CD14-positive monocyte (primary cell): ENCODE data around the gene ACSF2. TPM values are rescaled to one million over a fixed set of nuclear protein-coding genes. Genes with fewer than 3 reads are reported as not detected.
A peak's percentile ranks its signal among the peaks of the same experiment; 100 is the strongest.

Experiments used
- DNase-seq, 3 donors: peaks; one replicate each; pipeline ENCODE4 v3.0.0-alpha.2; 2011 to 2022
- H2AFZ ChIP-seq: 2 replicates; pipeline ENCODE4 v1.6.0; 2012; ENCODE audit warnings: mild to moderate bottlenecking, low read depth, low read length, inconsistent platforms; ENCODE audit not compliant: insufficient read depth, poor library complexity, severe bottlenecking
- H3K27ac ChIP-seq, 2 donors: 1 replicate in 1 of 2; 2 replicates in 1 of 2; pipeline ENCODE4 v1.5.1; 2012 to 2013; ENCODE audit warnings: low read length in 2 of 2, control low read depth in 1 of 2, inconsistent platforms in 1 of 2, low read depth in 1 of 2, mild to moderate bottlenecking in 1 of 2
- H3K27me3 ChIP-seq, 2 donors: one replicate each; pipeline versions ENCODE4 v1.6.0 to v1.6.1; 2011 to 2013; ENCODE audit warnings: low read length in 2 of 2; ENCODE audit not compliant: control insufficient read depth in 2 of 2, insufficient read depth in 2 of 2
- H3K36me3 ChIP-seq, 2 donors: replicated peaks in 1 of 2; 1 replicate in 1 of 2; 2 replicates in 1 of 2; pipeline versions ENCODE4 v1.5.1 to v1.6.1; 2012 to 2013; ENCODE audit warnings: low read length in 2 of 2, control low read depth in 1 of 2, inconsistent platforms in 1 of 2, mild to moderate bottlenecking in 1 of 2; ENCODE audit not compliant: insufficient read depth in 2 of 2, control insufficient read depth in 1 of 2
- H3K4me1 ChIP-seq, 2 donors: 1 replicate in 1 of 2; 2 replicates in 1 of 2; pipeline versions ENCODE4 v1.5.1 to v1.6.1; 2012 to 2013; ENCODE audit warnings: low read length in 2 of 2, control low read depth in 1 of 2, inconsistent platforms in 1 of 2, mild to moderate bottlenecking in 1 of 2, moderate library complexity in 1 of 2; ENCODE audit not compliant: insufficient read depth in 2 of 2, control insufficient read depth in 1 of 2
- H3K4me2 ChIP-seq: replicated peaks from 2 replicates; pipeline ENCODE3; 2012; ENCODE audit warnings: low read length, moderate library complexity, mild to moderate bottlenecking; ENCODE audit not compliant: poor library complexity, severe bottlenecking; ENCODE audit errors: extremely low read depth
- H3K4me3 ChIP-seq, 3 experiments: fragments of 200-600 bp in 1 of 3; sonication (generic) in 1 of 3; replicated peaks in 1 of 3; 1 replicate in 2 of 3; 2 replicates in 1 of 3; pipeline ENCODE4 v1.5.1; 2011 to 2013; ENCODE audit warnings: low read length in 3 of 3, mild to moderate bottlenecking in 3 of 3, control low read depth in 2 of 3, low read depth in 2 of 3, inconsistent platforms in 1 of 3, moderate library complexity in 1 of 3
- H3K79me2 ChIP-seq: 2 replicates; pipeline ENCODE4 v1.6.0; 2012; ENCODE audit warnings: mild to moderate bottlenecking, control low read depth, inconsistent platforms, low read length, moderate library complexity; ENCODE audit not compliant: insufficient read depth
- H3K9ac ChIP-seq: 2 replicates; pipeline ENCODE4 v1.6.0; 2017; ENCODE audit warnings: low read length, mild to moderate bottlenecking; ENCODE audit not compliant: insufficient read depth, poor library complexity, severe bottlenecking
- H3K9me3 ChIP-seq, 2 donors: replicated peaks in 1 of 2; 1 replicate in 1 of 2; 2 replicates in 1 of 2; pipeline versions ENCODE4 v1.5.1 to v1.6.1; 2012 to 2013; ENCODE audit warnings: low read length in 2 of 2, control low read depth in 1 of 2; ENCODE audit not compliant: control insufficient read depth in 1 of 2, insufficient read depth in 1 of 2
- H4K20me1 ChIP-seq: 2 replicates; pipeline ENCODE4 v1.6.0; 2012; ENCODE audit warnings: mild to moderate bottlenecking, low read length, control low read depth, moderate library complexity; ENCODE audit not compliant: insufficient read depth
- H3K27ac Mint-ChIP-seq, 7 donors: one replicate each; pipeline ENCODE4 v1.8.0; 2020; ENCODE audit warnings: mild to moderate bottlenecking in 7 of 7, mixed read lengths in 7 of 7, moderate library complexity in 6 of 7, inconsistent platforms in 2 of 7
- H3K27me3 Mint-ChIP-seq, 3 donors: one replicate each; pipeline ENCODE4 v1.8.0; 2021 to 2022; ENCODE audit warnings: low read depth in 3 of 3, mild to moderate bottlenecking in 3 of 3, mixed read lengths in 3 of 3, moderate library complexity in 3 of 3, inconsistent platforms in 1 of 3
- H3K36me3 Mint-ChIP-seq, 2 donors: one replicate each; pipeline ENCODE4 v1.8.0; 2020; ENCODE audit warnings: mixed read lengths in 2 of 2, inconsistent platforms in 1 of 2, mild to moderate bottlenecking in 1 of 2
- H3K4me1 Mint-ChIP-seq: one replicate; pipeline ENCODE4 v1.8.0; 2020; ENCODE audit warnings: mild to moderate bottlenecking, mixed read lengths
- H3K4me3 Mint-ChIP-seq, 2 donors: one replicate each; pipeline ENCODE4 v1.8.0; 2020; ENCODE audit warnings: mild to moderate bottlenecking in 2 of 2, mixed read lengths in 2 of 2, moderate library complexity in 1 of 2
- H3K9me3 Mint-ChIP-seq, 7 donors: one replicate each; pipeline ENCODE4 v1.8.0; 2020 to 2022; ENCODE audit warnings: mixed read lengths in 7 of 7, mild to moderate bottlenecking in 6 of 7, moderate library complexity in 6 of 7, inconsistent platforms in 2 of 7
- WGBS: methylation state at CpG from one replicate; pipeline ENCODE4 v1.1.5; 2013; ENCODE audit warnings: missing lambda C conversion rate; ENCODE audit not compliant: insufficient coverage; 5-methylcytosine and 5-hydroxymethylcytosine counted together
- intact Hi-C, 2 donors: fragments of 100-400 bp; cut with micrococcal nuclease; formaldehyde crosslinking; loops; one replicate each; pipeline versions ENCODE4 v1.15.0 to v1.15.1; 2023
- polyA plus RNA-seq, 3 donors: library from polyadenylated mRNA; depleted of rRNA in 1 of 3; unstranded in 2 of 3; stranded (reverse) in 1 of 3; fragments of 300-500 nt in 2 of 3; fragments of >200 nt in 1 of 3; fragmentation: Illumina TruSeq in 2 of 3; gene quantifications; 1 replicate in 2 of 3; 2 replicates in 1 of 3; pipeline ENCODE4 v1.2.3, GENCODE V29; 2012 to 2021
- TF ChIP-seq, protein P1 (sequence below): fragments of 200-600 bp; IDR thresholded peaks from one replicate; pipeline ENCODE4 v1.8.0; 2022; ENCODE audit warnings: antibody characterized with exemption, mild to moderate bottlenecking

The ACSF2 gene
- polyA plus RNA-seq, 3 donors: 2.8 to 24.4 (median 5.5) TPM

DNA sequence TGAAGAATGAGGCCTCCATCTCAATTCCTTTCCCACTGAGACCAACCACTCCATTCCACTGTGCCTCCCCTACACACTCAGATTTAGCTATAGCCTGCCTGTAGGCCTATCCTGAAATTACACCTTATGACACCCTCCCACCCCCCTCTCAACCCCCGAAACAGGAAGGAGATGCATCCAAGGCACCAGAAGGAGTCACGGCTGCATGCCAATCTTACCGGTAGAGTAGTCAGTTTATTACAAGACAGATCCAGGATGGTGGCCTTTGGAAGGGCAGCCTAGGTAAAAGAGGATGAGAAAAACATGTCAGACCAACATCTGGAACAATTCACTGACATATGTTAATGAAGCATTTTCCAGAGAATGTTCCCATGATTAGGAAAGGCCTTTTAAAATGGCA is 31.3 kb upstream of the ACSF2 start:
- intact Hi-C loops: no loop called here
- Mint-ChIP-seq H3K4me3 (no peak overlapping the region), H3K27ac (peak overlapping the region in 3 of 7 donors; percentile 13 to 46 (median 29)), H3K36me3 (peaks cover 55 to 59% of the 10 kb centered on the region in 2 donors), H3K9me3 (peaks cover 0 to 6% (median 2%) of the 10 kb centered on the region in 7 donors), H3K27me3 (peaks cover 0 to 6% (median 0%) of the 10 kb centered on the region in 3 donors), H3K4me1 (peaks cover 33% of the 10 kb centered on the region)
- H3K79me2 ChIP-seq: peaks cover 55% of the 10 kb centered on the region
- H3K27me3 ChIP-seq: no peaks in the 10 kb centered on the region
- no peak for DNase-seq
- H3K27ac ChIP-seq: peak overlapping the region in 1 of 2 donors; percentile 13
- peaks cover 53 to 55% of the 10 kb centered on the region in 2 donors for H3K36me3 ChIP-seq
- no CpG with 5 or more reads among the region's 3 CpGs for whole genome bisulfite sequencing
- no peak overlapping the region for H3K9ac ChIP-seq
- peaks cover 62% of the 10 kb centered on the region for H4K20me1 ChIP-seq
- H3K4me2 ChIP-seq: no peak overlapping the region
- no peak overlapping the region for H3K4me3 ChIP-seq
- no peak overlapping the region for H2AFZ ChIP-seq
- no peaks in the 10 kb centered on the region for H3K9me3 ChIP-seq
- TF ChIP-seq, protein P1, sequence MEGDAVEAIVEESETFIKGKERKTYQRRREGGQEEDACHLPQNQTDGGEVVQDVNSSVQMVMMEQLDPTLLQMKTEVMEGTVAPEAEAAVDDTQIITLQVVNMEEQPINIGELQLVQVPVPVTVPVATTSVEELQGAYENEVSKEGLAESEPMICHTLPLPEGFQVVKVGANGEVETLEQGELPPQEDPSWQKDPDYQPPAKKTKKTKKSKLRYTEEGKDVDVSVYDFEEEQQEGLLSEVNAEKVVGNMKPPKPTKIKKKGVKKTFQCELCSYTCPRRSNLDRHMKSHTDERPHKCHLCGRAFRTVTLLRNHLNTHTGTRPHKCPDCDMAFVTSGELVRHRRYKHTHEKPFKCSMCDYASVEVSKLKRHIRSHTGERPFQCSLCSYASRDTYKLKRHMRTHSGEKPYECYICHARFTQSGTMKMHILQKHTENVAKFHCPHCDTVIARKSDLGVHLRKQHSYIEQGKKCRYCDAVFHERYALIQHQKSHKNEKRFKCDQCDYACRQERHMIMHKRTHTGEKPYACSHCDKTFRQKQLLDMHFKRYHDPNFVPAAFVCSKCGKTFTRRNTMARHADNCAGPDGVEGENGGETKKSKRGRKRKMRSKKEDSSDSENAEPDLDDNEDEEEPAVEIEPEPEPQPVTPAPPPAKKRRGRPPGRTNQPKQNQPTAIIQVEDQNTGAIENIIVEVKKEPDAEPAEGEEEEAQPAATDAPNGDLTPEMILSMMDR: no peak
- peaks cover 25 to 29% of the 10 kb centered on the region in 2 donors for H3K4me1 ChIP-seq

DNA sequence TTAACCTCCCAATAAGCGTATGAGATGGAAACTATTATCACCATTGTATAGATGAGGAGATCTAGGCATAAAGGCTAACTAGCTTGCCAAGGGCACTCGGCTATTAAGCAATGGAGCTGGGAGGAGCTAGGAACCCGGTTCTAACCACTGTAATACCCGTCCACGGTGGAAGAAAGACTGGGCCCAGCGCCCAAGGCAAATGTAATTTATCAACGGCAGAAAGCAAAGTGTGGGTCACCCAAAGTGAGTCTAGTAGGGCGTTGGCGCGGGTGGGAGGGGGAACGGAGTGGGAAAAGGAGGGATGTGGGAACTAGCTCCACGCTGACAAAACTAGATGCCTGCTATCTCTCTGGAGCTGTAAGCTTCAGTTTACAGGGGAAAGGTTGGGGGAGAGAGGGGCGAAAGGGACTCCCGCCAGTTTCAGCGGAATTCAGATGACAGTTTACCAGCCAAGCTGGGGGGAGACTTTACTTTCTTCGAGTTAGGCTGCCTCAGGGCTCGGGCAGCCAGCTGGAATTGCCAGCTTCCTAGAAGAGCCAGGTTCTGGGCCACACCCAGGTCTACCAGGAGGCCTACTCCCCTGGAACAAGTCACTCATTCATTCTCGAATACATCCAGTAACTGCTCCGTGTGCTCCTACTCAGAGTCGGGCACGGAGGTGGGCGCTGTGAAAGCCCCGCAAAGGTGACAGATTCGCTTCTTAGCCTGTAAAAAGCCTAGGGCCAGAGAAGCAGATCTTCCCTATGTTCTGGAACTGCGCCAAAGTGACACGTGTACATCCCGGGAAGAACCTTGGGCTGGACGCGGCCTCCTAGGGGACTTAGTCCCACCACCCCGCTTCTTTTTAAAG is 29.5 kb upstream of the ACSF2 start:
- DNase-seq: peak; percentile 23 to 64 (median 42)
- peaks cover 49% of the 10 kb centered on the region for H4K20me1 ChIP-seq
- H3K27ac ChIP-seq: peak overlapping the region; percentile 80 to 96
- H3K27me3 ChIP-seq: no peaks in the 10 kb centered on the region
- 10% methylated on average over 27 of the region's 30 CpGs for WGBS
- Mint-ChIP-seq H3K27ac (peak overlapping the region; percentile 84 to 94 (median 89)), H3K36me3 (peaks cover 38 to 41% of the 10 kb centered on the region in 2 donors), H3K4me1 (peaks cover 32% of the 10 kb centered on the region), H3K4me3 (peak overlapping the region; percentile 86 to 89), H3K9me3 (peaks cover 0 to 8% (median 3%) of the 10 kb centered on the region in 7 donors), H3K27me3 (peaks cover 0 to 6% (median 0%) of the 10 kb centered on the region in 3 donors)
- peak overlapping the region; percentile 81 for H2AFZ ChIP-seq
- peak overlapping the region; percentile 93 to 99 (median 95) for H3K4me3 ChIP-seq
- H3K4me2 ChIP-seq: peak overlapping the region; percentile 96
- peaks cover 36 to 37% of the 10 kb centered on the region in 2 donors for H3K36me3 ChIP-seq
- peaks cover 25 to 29% of the 10 kb centered on the region in 2 donors for H3K4me1 ChIP-seq
- H3K9ac ChIP-seq: peak overlapping the region; percentile 93
- TF ChIP-seq, protein P1: no peak
- no peaks in the 10 kb centered on the region for H3K9me3 ChIP-seq
- intact Hi-C loops: loop anchor here in 1 of 2 donors (2.0 kb wide), 1 partner anchor 24 kb away; the partner anchor contains the start of genes EME1 and MRPL27
- peaks cover 45% of the 10 kb centered on the region for H3K79me2 ChIP-seq
